BJ (cell line): ENCODE results near the gene GAREM2. TPM values are rescaled to one million over a fixed set of nuclear protein-coding genes. Genes with fewer than 3 reads are reported as not detected.

Source experiments
- CTCF ChIA-PET: fragments of 350-600 bp; formaldehyde crosslinking; extraction: SDS; loops from one replicate; lab custom pipeline; 2021; ENCODE audit warnings: antibody characterized with exemption, inconsistent platforms; lab: Yijun Ruan, JAX
- POLR2A ChIA-PET: fragments of 300-600 bp; sonication (Branson Sonifier 250); formaldehyde crosslinking; extraction: SDS; loops from one replicate; lab custom pipeline; 2021; ENCODE audit warnings: antibody characterized with exemption; lab: Charles Lee
- DNase-seq: peaks from one replicate; pipeline ENCODE4 v3.0.0-alpha.2; 2011; ENCODE audit warnings: low read depth
- H3K27me3 ChIP-seq: 2 replicates; pipeline ENCODE4 v1.6.0; 2011; ENCODE audit warnings: low read length; ENCODE audit not compliant: control insufficient read depth, insufficient read depth
- H3K36me3 ChIP-seq: 2 replicates; pipeline ENCODE4 v1.5.1; 2011; ENCODE audit warnings: low read length; ENCODE audit not compliant: control insufficient read depth, insufficient read depth
- H3K4me3 ChIP-seq: 2 replicates; pipeline ENCODE4 v1.5.1; 2011; ENCODE audit warnings: low read depth, mild to moderate bottlenecking, control low read depth, low read length
- polyA plus RNA-seq: library from polyadenylated mRNA; depleted of rRNA; stranded (reverse); fragments of >200 nt; gene quantifications from 2 replicates; pipeline ENCODE4 v1.2.3, GENCODE V29; 2011
- TF ChIP-seq, protein P1 (sequence below): IDR thresholded peaks from 2 replicates; pipeline ENCODE4 v1.5.1; 2011; ENCODE audit warnings: low read depth, mild to moderate bottlenecking, control low read depth, inconsistent platforms, low read length, moderate library complexity; ENCODE audit not compliant: insufficient read depth

GAREM2 gene
- polyA plus RNA-seq, 1 experiment = 2.3 TPM

DNA sequence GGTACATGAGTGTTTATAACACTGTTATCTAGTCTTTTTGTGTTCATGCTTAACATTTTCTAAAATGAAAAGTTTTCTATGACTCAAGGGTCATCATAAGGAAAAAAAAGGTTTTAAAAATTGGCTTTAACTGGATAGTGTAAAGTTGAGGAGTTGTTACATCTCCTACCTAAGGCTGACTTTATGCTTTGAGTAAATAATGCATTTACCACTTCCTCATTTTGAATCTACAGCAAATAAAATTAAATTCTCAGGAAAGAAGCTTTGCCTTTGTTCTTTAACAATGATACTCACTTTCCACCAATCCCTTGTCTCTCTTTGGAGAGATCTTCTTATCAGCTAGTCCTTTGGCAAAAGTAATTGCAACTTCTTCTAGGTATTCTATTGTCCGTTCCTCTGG lies 41.9 kb downstream of the GAREM2 start:
- H3K4me3 ChIP-seq = no peak overlapping the region
- POLR2A ChIA-PET = no interaction called here
- DNase-seq = no peak
- H3K36me3 ChIP-seq = peaks cover 4% of the 10 kb centered on the region; the same call in 1 of the 2 replicates
- CTCF ChIA-PET = interaction anchor here (1.2 to 2.2 kb wide), 2 partner anchors 13 to 20 kb away, joined by 3 to 8 read pairs; no protein-coding TSS in a partner anchor
- H3K27me3 ChIP-seq = no peaks in the 10 kb centered on the region
- TF ChIP-seq, protein P1, sequence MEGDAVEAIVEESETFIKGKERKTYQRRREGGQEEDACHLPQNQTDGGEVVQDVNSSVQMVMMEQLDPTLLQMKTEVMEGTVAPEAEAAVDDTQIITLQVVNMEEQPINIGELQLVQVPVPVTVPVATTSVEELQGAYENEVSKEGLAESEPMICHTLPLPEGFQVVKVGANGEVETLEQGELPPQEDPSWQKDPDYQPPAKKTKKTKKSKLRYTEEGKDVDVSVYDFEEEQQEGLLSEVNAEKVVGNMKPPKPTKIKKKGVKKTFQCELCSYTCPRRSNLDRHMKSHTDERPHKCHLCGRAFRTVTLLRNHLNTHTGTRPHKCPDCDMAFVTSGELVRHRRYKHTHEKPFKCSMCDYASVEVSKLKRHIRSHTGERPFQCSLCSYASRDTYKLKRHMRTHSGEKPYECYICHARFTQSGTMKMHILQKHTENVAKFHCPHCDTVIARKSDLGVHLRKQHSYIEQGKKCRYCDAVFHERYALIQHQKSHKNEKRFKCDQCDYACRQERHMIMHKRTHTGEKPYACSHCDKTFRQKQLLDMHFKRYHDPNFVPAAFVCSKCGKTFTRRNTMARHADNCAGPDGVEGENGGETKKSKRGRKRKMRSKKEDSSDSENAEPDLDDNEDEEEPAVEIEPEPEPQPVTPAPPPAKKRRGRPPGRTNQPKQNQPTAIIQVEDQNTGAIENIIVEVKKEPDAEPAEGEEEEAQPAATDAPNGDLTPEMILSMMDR = no peak

DNA sequence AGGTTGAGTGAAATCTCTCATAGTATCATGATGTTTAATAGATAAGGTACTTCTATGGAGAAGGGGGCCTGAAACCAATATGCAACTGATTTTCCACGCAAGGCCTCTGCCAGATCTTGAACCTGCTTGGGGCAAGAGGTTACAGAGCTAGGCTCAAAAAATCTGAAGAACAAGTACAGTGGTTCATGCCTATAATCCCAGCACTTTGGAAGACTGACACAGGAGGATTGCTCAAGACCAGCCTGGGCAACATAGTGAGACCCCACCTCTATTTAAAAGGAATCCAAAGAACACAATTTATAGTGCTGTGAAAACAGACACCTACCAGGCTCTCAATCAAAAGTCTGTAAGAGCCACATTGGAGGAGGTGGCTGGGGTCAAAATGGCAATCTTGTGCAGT lies 42.9 kb downstream of the GAREM2 start:
- ChIA-PET CTCF (interaction anchor here (1.4 to 2.2 kb wide), 2 partner anchors 9 to 11 kb away, joined by 4 to 8 read pairs; no protein-coding TSS in a partner anchor), POLR2A (no interaction called here)
- H3K36me3 ChIP-seq = peaks cover 3% of the 10 kb centered on the region; the same call in 1 of the 2 replicates
- DNase-seq = no peak
- TF ChIP-seq, protein P1 = no peak
- H3K27me3 ChIP-seq = no peaks in the 10 kb centered on the region
- H3K4me3 ChIP-seq = no peak overlapping the region

DNA sequence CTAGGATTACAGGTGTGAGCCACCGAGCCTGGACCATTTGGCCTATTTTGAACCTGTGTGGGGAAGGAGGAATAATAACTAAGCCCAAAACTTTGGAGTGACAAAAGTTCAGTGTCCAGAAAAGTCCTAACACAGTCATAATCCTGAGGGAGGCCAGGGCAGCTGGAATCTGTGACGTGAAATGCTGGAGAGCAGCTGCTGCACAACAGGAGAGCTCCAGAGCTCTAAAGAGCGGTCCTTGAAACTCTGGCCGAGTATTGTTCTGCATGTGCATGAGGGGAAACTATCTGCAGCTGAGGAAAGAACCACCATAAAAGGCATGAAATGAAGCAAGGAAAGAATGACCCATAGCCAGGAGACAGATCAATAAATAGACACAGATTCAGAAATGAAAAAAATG lies 43.7 kb downstream of the GAREM2 start:
- DNase-seq = no peak
- Histone ChIP-seq H3K36me3 (peaks cover 3% of the 10 kb centered on the region; the same call in 1 of the 2 replicates), H3K27me3 (no peaks in the 10 kb centered on the region), H3K4me3 (no peak overlapping the region)
- CTCF ChIA-PET = interaction anchor here (1.4 to 2.2 kb wide), 2 partner anchors 10 to 11 kb away, joined by 4 to 8 read pairs; no protein-coding TSS in a partner anchor
- POLR2A ChIA-PET = no interaction called here
- TF ChIP-seq, protein P1 = no peak

DNA sequence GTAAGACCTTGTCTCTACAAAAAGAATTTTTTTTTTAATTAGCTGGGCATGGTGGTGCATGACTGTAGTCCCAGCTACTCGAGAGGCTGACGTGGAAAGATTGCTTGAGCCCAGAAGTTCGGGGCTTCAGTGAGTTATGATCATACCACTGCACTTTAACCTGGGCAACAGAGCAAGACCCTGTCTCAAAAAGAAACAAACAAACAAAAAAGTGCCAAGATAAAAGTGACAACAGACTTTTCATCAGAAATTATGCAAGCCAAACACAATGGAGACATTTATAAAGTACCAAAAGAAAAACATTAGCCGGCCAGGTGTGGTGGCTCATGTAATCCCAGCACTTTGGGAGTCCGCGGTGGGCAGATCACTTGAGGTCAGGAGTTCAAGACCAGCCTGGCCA lies 44.8 kb downstream of the GAREM2 start:
- no peak for DNase-seq
- H3K27me3 ChIP-seq = no peaks in the 10 kb centered on the region
- no peak overlapping the region for H3K4me3 ChIP-seq
- TF ChIP-seq, protein P1 = no peak
- ChIA-PET POLR2A (no interaction called here), CTCF (no interaction called here)
- H3K36me3 ChIP-seq = peaks cover 5% of the 10 kb centered on the region

DNA sequence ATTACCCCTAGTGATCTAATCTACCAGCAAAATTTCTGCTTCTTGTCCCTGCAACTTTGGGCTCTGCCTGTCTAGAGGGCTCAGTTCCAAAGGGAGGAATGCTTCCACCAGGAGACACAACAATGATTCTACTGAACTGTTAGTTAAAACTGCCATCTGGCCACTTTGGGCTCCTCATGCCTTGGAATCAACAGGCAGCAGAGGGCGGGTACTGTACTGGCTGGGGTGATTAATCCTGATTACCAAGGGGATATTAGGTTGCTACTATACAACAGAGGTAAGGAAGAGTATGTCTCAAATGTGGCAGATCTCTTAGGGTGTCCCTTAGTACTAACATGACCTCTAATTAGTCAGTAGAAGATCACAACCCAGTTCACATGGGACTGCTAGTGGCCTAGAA lies 50.1 kb downstream of the GAREM2 start:
- ChIA-PET POLR2A (no interaction called here), CTCF (no interaction called here)
- peaks cover 7% of the 10 kb centered on the region for H3K36me3 ChIP-seq
- TF ChIP-seq, protein P1 = no peak
- no peaks in the 10 kb centered on the region for H3K27me3 ChIP-seq
- DNase-seq = no peak
- H3K4me3 ChIP-seq = no peak overlapping the region
